Hepatocyte (in vitro differentiated cells): ENCODE results near the gene NAPEPLD.

Experiments used
- EZH2 ChIP-seq: fragments of 200-600 bp; sonication (generic); IDR thresholded peaks from 2 replicates; pipeline ENCODE4 v1.6.1; 2016; ENCODE audit warnings: antibody characterized with exemption, mild to moderate bottlenecking, borderline replicate concordance
- EZH2phosphoT487 ChIP-seq: fragments of 200-600 bp; sonication (generic); IDR thresholded peaks from one replicate; pipeline ENCODE4 v1.6.1; 2018; ENCODE audit warnings: antibody characterized with exemption, mild to moderate bottlenecking, low read depth, moderate library complexity; ENCODE audit not compliant: unreplicated experiment, severe bottlenecking
- TF ChIP-seq, protein P1 (sequence below): fragments of 200-600 bp; sonication (generic); IDR thresholded peaks from 2 replicates; pipeline ENCODE4 v1.5.1; 2016; ENCODE audit warnings: antibody characterized with exemption, mild to moderate bottlenecking; ENCODE audit not compliant: poor library complexity

DNA sequence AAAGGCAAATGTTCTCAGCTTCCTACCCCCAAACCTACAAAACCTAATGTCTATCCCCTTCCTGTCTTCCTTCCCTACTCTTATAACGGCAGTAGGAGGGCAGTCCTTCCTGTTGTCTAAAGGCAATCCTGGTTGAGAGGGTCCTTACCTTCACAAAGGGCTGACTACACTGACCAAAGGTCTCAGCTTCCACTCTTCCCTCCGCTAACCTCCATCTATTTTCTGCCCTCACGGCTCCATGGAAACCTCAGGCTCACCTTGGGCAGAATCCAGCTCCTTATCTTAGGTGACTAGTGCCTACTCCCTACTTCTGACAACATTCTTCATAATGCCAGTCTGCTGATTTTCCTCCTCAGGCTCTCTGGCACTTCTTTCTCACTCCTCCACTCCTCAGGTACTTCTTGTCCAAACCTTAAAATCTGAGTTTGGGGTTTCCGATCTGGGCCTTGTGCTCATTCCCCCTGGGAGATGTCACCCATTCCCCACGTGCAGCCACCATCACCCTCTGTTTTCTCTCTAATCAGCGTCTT is 74.8 kb downstream of the NAPEPLD start:
- TF ChIP-seq, protein P1, sequence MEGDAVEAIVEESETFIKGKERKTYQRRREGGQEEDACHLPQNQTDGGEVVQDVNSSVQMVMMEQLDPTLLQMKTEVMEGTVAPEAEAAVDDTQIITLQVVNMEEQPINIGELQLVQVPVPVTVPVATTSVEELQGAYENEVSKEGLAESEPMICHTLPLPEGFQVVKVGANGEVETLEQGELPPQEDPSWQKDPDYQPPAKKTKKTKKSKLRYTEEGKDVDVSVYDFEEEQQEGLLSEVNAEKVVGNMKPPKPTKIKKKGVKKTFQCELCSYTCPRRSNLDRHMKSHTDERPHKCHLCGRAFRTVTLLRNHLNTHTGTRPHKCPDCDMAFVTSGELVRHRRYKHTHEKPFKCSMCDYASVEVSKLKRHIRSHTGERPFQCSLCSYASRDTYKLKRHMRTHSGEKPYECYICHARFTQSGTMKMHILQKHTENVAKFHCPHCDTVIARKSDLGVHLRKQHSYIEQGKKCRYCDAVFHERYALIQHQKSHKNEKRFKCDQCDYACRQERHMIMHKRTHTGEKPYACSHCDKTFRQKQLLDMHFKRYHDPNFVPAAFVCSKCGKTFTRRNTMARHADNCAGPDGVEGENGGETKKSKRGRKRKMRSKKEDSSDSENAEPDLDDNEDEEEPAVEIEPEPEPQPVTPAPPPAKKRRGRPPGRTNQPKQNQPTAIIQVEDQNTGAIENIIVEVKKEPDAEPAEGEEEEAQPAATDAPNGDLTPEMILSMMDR: no peak
- TF ChIP-seq EZH2phosphoT487 (no peak), EZH2 (no peak)
